HL-60 (cell line): ENCODE data around the gene PADI4.
"Not testable (repeated sequence)": the region's sequence is repeated elsewhere in the genome, so short reads cannot be mapped to it uniquely, and the experiment has no call there.

ENCODE experiments used
- CTCF ChIP-seq: IDR thresholded peaks from one replicate; pipeline ENCODE4 v1.5.1; 2011; ENCODE audit warnings: low read length, control low read depth, inconsistent platforms; ENCODE audit not compliant: insufficient read depth
- GABPA ChIP-seq: IDR thresholded peaks from 2 replicates; pipeline ENCODE4 v1.6.1; 2012; ENCODE audit warnings: low read depth
- POLR2AphosphoS5 ChIP-seq: IDR thresholded peaks from 2 replicates; pipeline ENCODE4 v1.6.1; 2012; ENCODE audit warnings: low read depth
- REST ChIP-seq: IDR thresholded peaks from 2 replicates; pipeline ENCODE4 v1.6.1; 2012; ENCODE audit warnings: low read depth; ENCODE audit not compliant: insufficient replicate concordance

- TF ChIP-seq CTCF, POLR2AphosphoS5, GABPA, REST: not testable (repeated sequence)
Observed at GRCh38 chr1:17345506-17345905, 37.5 kb downstream of the PADI4 start.
